HEK293 (cell line): ENCODE data around the gene TPO.

Experiments
- CTCF ChIA-PET: fragments of 350-600 bp; formaldehyde crosslinking; extraction: SDS; loops from one replicate; lab custom pipeline; 2021; ENCODE audit warnings: antibody characterized with exemption; lab: Yijun Ruan, JAX
- POLR2A ChIA-PET: fragments of 300-600 bp; formaldehyde crosslinking; extraction: SDS; loops from one replicate; lab custom pipeline; 2020; ENCODE audit warnings: antibody characterized with exemption, inconsistent platforms; lab: Yijun Ruan, JAX
- H3K27ac ChIP-seq: fragments of 200-500 bp; sonication (Bioruptor generic); 2 replicates; pipeline ENCODE4 v1.5.1; 2014; ENCODE audit warnings: low read depth, low read length, control low read depth, inconsistent platforms; ENCODE audit errors: extremely low read depth
- H3K36me3 ChIP-seq, 2 experiments: fragments of 200-500 bp in 1 of 2; sonication (Bioruptor generic) in 1 of 2; 1 replicate in 1 of 2; 2 replicates in 1 of 2; pipeline ENCODE4 v1.5.1; 2014 to 2017; ENCODE audit warnings: inconsistent platforms in 2 of 2, low read length in 2 of 2; ENCODE audit not compliant: control insufficient read depth in 2 of 2, insufficient read depth in 1 of 2
- H3K4me1 ChIP-seq: fragments of 200-500 bp; sonication (Bioruptor generic); 2 replicates; pipeline ENCODE4 v1.5.1; 2014; ENCODE audit warnings: mild to moderate bottlenecking, low read length, inconsistent platforms; ENCODE audit not compliant: control insufficient read depth, insufficient read depth
- H3K4me3 ChIP-seq: 2 replicates; pipeline ENCODE4 v1.5.1; 2011; ENCODE audit warnings: low read depth, mild to moderate bottlenecking, control low read depth, low read length, moderate library complexity
- H3K9me3 ChIP-seq: fragments of 200-500 bp; sonication (Bioruptor generic); 2 replicates; pipeline ENCODE4 v1.5.1; 2014; ENCODE audit warnings: low read depth, low read length, inconsistent platforms; ENCODE audit not compliant: control insufficient read depth, insufficient read depth
- MZF1 ChIP-seq: fragments of 450-650 bp; formaldehyde crosslinking; IDR thresholded peaks from 2 replicates; pipeline ENCODE4 v1.5.1; 2017; ENCODE audit warnings: missing biosample characterization, missing genetic modification characterization, borderline replicate concordance
- OSR2 ChIP-seq: fragments of 450-650 bp; formaldehyde crosslinking; IDR thresholded peaks from 2 replicates; pipeline ENCODE4 v1.5.1; 2016; ENCODE audit warnings: missing biosample characterization, missing genetic modification characterization
- OVOL3 ChIP-seq: fragments of 450-650 bp; formaldehyde crosslinking; IDR thresholded peaks from 2 replicates; pipeline ENCODE4 v1.5.1; 2016; ENCODE audit warnings: missing biosample characterization, missing genetic modification characterization
- PRDM2 ChIP-seq: fragments of 450-650 bp; formaldehyde crosslinking; IDR thresholded peaks from 2 replicates; pipeline ENCODE4 v1.5.1; 2016; ENCODE audit warnings: missing biosample characterization, missing genetic modification characterization, borderline replicate concordance
- REST ChIP-seq: fragments of 450-650 bp; formaldehyde crosslinking; IDR thresholded peaks from 2 replicates; pipeline ENCODE4 v1.5.1; 2016; ENCODE audit warnings: missing biosample characterization, missing genetic modification characterization
- SALL2 ChIP-seq: fragments of 450-650 bp; formaldehyde crosslinking; IDR thresholded peaks from 2 replicates; pipeline ENCODE4 v1.5.0; 2017; ENCODE audit warnings: missing biosample characterization, mild to moderate bottlenecking, missing genetic modification characterization, borderline replicate concordance
- SP2 ChIP-seq: fragments of 450-650 bp; formaldehyde crosslinking; IDR thresholded peaks from 2 replicates; pipeline ENCODE4 v1.5.1; 2016; ENCODE audit warnings: missing biosample characterization, missing genetic modification characterization
- ZBTB10 ChIP-seq: fragments of 450-650 bp; formaldehyde crosslinking; IDR thresholded peaks from 2 replicates; pipeline ENCODE4 v1.5.1; 2016; ENCODE audit warnings: missing biosample characterization, missing genetic modification characterization
- ZBTB6 ChIP-seq: fragments of 450-650 bp; formaldehyde crosslinking; IDR thresholded peaks from 2 replicates; pipeline ENCODE4 v1.5.1; 2017; ENCODE audit warnings: missing biosample characterization, missing genetic modification characterization
- ZFP3 ChIP-seq: fragments of 450-650 bp; formaldehyde crosslinking; IDR thresholded peaks from 2 replicates; pipeline ENCODE4 v1.5.1; 2016; ENCODE audit warnings: low read depth, missing biosample characterization, missing genetic modification characterization
- ZNF114 ChIP-seq: fragments of 450-650 bp; formaldehyde crosslinking; IDR thresholded peaks from 2 replicates; pipeline ENCODE4 v1.5.0; 2017; ENCODE audit warnings: missing biosample characterization, missing genetic modification characterization
- ZNF121 ChIP-seq: fragments of 450-650 bp; formaldehyde crosslinking; IDR thresholded peaks from 2 replicates; pipeline ENCODE4 v1.5.1; 2016; ENCODE audit warnings: missing biosample characterization, missing genetic modification characterization
- ZNF449 ChIP-seq: fragments of 450-650 bp; formaldehyde crosslinking; IDR thresholded peaks from 2 replicates; pipeline ENCODE4 v1.5.1; 2017; ENCODE audit warnings: missing biosample characterization, mild to moderate bottlenecking, missing genetic modification characterization, moderate library complexity
- ZNF529 ChIP-seq: fragments of 450-650 bp; formaldehyde crosslinking; IDR thresholded peaks from 2 replicates; pipeline ENCODE4 v1.5.1; 2017; ENCODE audit warnings: missing genetic modification characterization, missing biosample characterization; ENCODE audit not compliant: insufficient replicate concordance
- ZNF549 ChIP-seq: fragments of 450-650 bp; IDR thresholded peaks from 2 replicates; pipeline ENCODE4 v1.5.1; 2018; ENCODE audit warnings: missing biosample characterization, missing genetic modification characterization, mild to moderate bottlenecking, inconsistent platforms, moderate library complexity
- ZNF561 ChIP-seq: fragments of 450-650 bp; IDR thresholded peaks from 2 replicates; pipeline ENCODE4 v1.5.1; 2018; ENCODE audit warnings: missing biosample characterization, missing genetic modification characterization, borderline replicate concordance
- ZNF600 ChIP-seq: fragments of 450-650 bp; formaldehyde crosslinking; IDR thresholded peaks from 2 replicates; pipeline ENCODE4 v1.5.1; 2016; ENCODE audit warnings: missing biosample characterization, missing genetic modification characterization
- ZNF626 ChIP-seq: fragments of 450-650 bp; sonication (Bioruptor Pico); formaldehyde crosslinking; IDR thresholded peaks from 2 replicates; pipeline ENCODE4 v1.5.1; 2018; ENCODE audit warnings: missing biosample characterization, missing genetic modification characterization, inconsistent platforms
- ZNF76 ChIP-seq: fragments of 450-650 bp; formaldehyde crosslinking; IDR thresholded peaks from 2 replicates; pipeline ENCODE4; 2016; ENCODE audit warnings: low read depth, missing biosample characterization, missing genetic modification characterization, borderline replicate concordance
- ZNF785 ChIP-seq: fragments of 450-650 bp; formaldehyde crosslinking; IDR thresholded peaks from 2 replicates; pipeline ENCODE4 v1.5.1; 2016; ENCODE audit warnings: missing biosample characterization, missing genetic modification characterization

Gene TPO

GRCh38 chr2:1398191-1398590 is 15.1 kb upstream of the TPO start (continued):
- TF ChIP-seq ZBTB6 (tag by site-specific recombination), result no peak
- TF ChIP-seq ZNF449 (tag by site-specific recombination), result no peak
- TF ChIP-seq ZNF600 (tag by site-specific recombination), result no peak
- TF ChIP-seq ZNF529 (tag by site-specific recombination), result no peak
- TF ChIP-seq ZNF114, result no peak

GRCh38 chr2:1400943-1401735 is 12.1 kb upstream of the TPO start:
- Histone ChIP-seq H3K36me3 (no peaks in the 10 kb centered on the region), H3K4me1 (no peaks in the 10 kb centered on the region), H3K27ac (no peak overlapping the region), H3K9me3 (no peaks in the 10 kb centered on the region), H3K4me3 (no peak overlapping the region)
- CTCF ChIA-PET, result no interaction called here
- TF ChIP-seq ZNF529 (tag by site-specific recombination) (no peak), OVOL3 (tag by site-specific recombination) (no peak), OSR2 (tag by site-specific recombination) (no peak), ZNF549 (tag by site-specific recombination) (no peak), SALL2 (tag by site-specific recombination) (no peak), MZF1 (no peak), REST (tag by site-specific recombination) (no peak), ZNF626 (tag by site-specific recombination) (no peak), ZNF561 (tag by site-specific recombination) (no peak), ZNF121 (tag by site-specific recombination) (no peak), ZBTB10 (no peak), ZNF785 (tag by site-specific recombination) (no peak), SP2 (no peak), PRDM2 (tag by site-specific recombination) (no peak), ZNF76 (no peak), ZFP3 (tag by site-specific recombination) (no peak)
- POLR2A ChIA-PET, result no interaction called here
